ENCODE results near the gene ZNF672. TPM values are rescaled to one million over a fixed set of nuclear protein-coding genes. Genes with fewer than 3 reads are reported as not detected.
A peak's percentile ranks its signal among the peaks of the same experiment; 100 is the strongest.

The ZNF672 gene
- total and polyA plus RNA-seq, 2 experiments from 2014 or later, result 10.5 to 13.8 TPM

DNA sequence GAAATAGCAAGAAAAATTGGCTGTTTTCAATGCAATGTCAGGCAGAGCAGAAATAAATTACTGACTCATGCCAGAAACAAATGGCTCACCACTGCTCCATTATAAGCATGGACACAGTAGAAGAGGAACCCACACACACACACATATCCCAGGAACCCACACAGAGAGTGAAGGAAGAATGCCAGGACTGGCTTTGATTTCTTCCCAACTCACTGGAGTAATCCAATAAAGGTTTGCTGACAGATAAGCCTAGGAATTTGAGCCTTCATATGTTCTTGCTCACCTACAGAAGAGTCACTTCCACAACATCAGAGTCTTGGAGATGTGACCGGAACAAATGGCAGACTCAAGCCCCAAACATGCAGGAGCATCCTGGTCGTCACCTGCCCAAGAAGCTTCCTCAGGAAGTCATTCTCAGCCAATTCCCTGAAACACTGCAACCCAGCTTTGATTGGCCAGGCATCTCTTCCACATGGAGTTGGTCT lies 14.5 kb upstream of the ZNF672 start:
- Histone ChIP-seq H3K27me3 (replicated peaks; ENCODE audit: insufficient read depth) (no peaks in the 10 kb centered on the region), H3K79me2 (ENCODE audit: insufficient read depth) (peaks cover 62% of the 10 kb centered on the region), H3K9ac (peak overlapping the region; percentile 95), H3K9me2 (ENCODE audit: insufficient read depth) (no peaks in the 10 kb centered on the region), H3K4me3 (peak overlapping the region; percentile 80), H3K4me1 (ENCODE audit: insufficient read depth) (peaks cover 73% of the 10 kb centered on the region), H3K4me2 (ENCODE audit: unreplicated experiment) (peak overlapping the region; percentile 95), H3K27ac (peak overlapping the region; percentile 96), H2AFZ (no peak overlapping the region), H3K36me3 (ENCODE audit: low read depth) (peaks cover 7% of the 10 kb centered on the region; the same call in 1 of the 2 replicates), H3K9me3 (ENCODE audit: low read depth) (no peaks in the 10 kb centered on the region), H4K20me1 (ENCODE audit: insufficient read depth) (no peaks in the 10 kb centered on the region), H3F3A (ENCODE audit: insufficient read depth) (peaks cover 58% of the 10 kb centered on the region)
- TF ChIP-seq EZH2phosphoT487 (IDR thresholded peaks at IDR 0.05; ENCODE audit: insufficient read depth, low read depth), result no peak
- TF ChIP-seq EZH2 (IDR thresholded peaks at IDR 0.05; ENCODE audit: insufficient read depth, poor library complexity, severe bottlenecking), result no peak
- peak; percentile 92 for DNase-seq
- 0 to 3% methylated on average over 2 of the region's 2 CpGs for WGBS, 2 experiments (ENCODE audit: low coverage in 1 of 2, low lambda C conversion rate in 2 of 2, missing lambda C conversion rate in 2 of 2)
- in situ Hi-C loops (cut with MboI), result no loop called here

DNA sequence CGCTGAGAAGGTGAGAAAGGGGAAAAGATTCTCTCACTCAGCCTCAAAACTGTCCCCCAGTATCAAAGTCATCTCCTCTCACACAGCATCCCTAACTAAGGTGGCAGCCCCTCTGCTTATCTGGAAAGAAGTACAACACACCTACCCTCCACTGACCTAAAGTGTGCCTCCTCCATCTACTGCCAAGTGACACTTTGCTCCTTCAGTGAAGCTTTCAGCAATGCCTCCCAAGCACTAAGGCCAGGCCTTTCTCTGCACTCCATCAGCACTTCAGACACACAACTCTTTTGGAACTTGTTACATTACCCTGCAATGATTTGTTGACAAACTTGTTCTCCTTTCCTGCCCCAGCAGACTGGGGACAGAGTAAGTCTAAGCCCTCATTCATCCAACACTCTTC lies 13.7 kb upstream of the ZNF672 start:
- Histone ChIP-seq H3K79me2 (ENCODE audit: insufficient read depth) (peaks cover 55% of the 10 kb centered on the region), H3K27ac (peak overlapping the region; percentile 96), H2AFZ (no peak overlapping the region), H3K27me3 (replicated peaks; ENCODE audit: insufficient read depth) (no peaks in the 10 kb centered on the region), H3K9me3 (ENCODE audit: low read depth) (no peaks in the 10 kb centered on the region), H3K4me1 (ENCODE audit: insufficient read depth) (peaks cover 73% of the 10 kb centered on the region), H3K9me2 (ENCODE audit: insufficient read depth) (no peaks in the 10 kb centered on the region), H3K4me2 (ENCODE audit: unreplicated experiment) (peak overlapping the region; percentile 95), H3K4me3 (peak overlapping the region; percentile 80), H3F3A (ENCODE audit: insufficient read depth) (peaks cover 64% of the 10 kb centered on the region), H3K36me3 (ENCODE audit: low read depth) (peaks cover 7% of the 10 kb centered on the region; the same call in 1 of the 2 replicates), H4K20me1 (ENCODE audit: insufficient read depth) (no peaks in the 10 kb centered on the region), H3K9ac (peak overlapping the region; percentile 95)
- in situ Hi-C loops (cut with MboI), result no loop called here
- DNase-seq, result no peak
- WGBS, 2 experiments (ENCODE audit: low coverage in 1 of 2, low lambda C conversion rate in 2 of 2, missing lambda C conversion rate in 2 of 2), result 100% methylated on average over 1 of the region's 1 CpG
- TF ChIP-seq EZH2phosphoT487 (IDR thresholded peaks at IDR 0.05; ENCODE audit: insufficient read depth, low read depth), result no peak
- no peak for TF ChIP-seq EZH2 (IDR thresholded peaks at IDR 0.05; ENCODE audit: insufficient read depth, poor library complexity, severe bottlenecking)

GRCh38 chr1:248824701-248825100 lies 13.3 kb upstream of the ZNF672 start:
- DNase-seq, result no peak
- Histone ChIP-seq H3K27ac (peak overlapping the region; percentile 96), H3K9me3 (ENCODE audit: low read depth) (no peaks in the 10 kb centered on the region), H3K4me2 (ENCODE audit: unreplicated experiment) (peak overlapping the region; percentile 95), H3K9me2 (ENCODE audit: insufficient read depth) (no peaks in the 10 kb centered on the region), H3K27me3 (replicated peaks; ENCODE audit: insufficient read depth) (no peaks in the 10 kb centered on the region), H3F3A (ENCODE audit: insufficient read depth) (peaks cover 66% of the 10 kb centered on the region), H4K20me1 (ENCODE audit: insufficient read depth) (no peaks in the 10 kb centered on the region), H2AFZ (no peak overlapping the region), H3K79me2 (ENCODE audit: insufficient read depth) (peaks cover 51% of the 10 kb centered on the region), H3K36me3 (ENCODE audit: low read depth) (0 out of 2 replicates have a peak, but pooled peaks cover 7% of the 10 kb centered on the region), H3K9ac (peak overlapping the region; percentile 95), H3K4me3 (peak overlapping the region; percentile 80), H3K4me1 (ENCODE audit: insufficient read depth) (peaks cover 73% of the 10 kb centered on the region)
- no peak for TF ChIP-seq EZH2phosphoT487 (IDR thresholded peaks at IDR 0.05; ENCODE audit: insufficient read depth, low read depth)
- WGBS, 2 experiments (ENCODE audit: low coverage in 1 of 2, low lambda C conversion rate in 2 of 2, missing lambda C conversion rate in 2 of 2), result 98 to 100% methylated on average over 3 of the region's 3 CpGs
- in situ Hi-C loops (cut with MboI), result no loop called here

DNA sequence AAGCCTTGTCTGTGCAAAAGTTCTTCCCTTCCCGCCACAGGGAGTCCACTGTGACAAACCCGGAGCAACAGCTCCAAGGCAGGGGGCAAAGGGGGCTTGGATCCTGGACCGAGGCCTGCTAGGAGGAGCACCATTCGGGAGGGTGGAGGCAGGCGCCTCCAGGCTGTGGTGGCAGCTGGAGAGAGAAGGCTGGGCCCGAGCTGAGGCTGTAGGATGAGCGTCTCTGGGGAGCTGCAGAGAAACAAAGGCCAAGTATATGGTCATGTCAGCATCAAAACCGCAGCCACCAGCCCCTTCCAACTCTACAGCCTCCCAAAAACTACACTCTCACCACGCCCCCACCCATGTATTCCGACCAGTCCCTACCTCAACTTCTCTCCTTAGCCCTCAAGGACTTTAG lies 12.9 kb upstream of the ZNF672 start:
- in situ Hi-C loops (cut with MboI), result no loop called here
- Histone ChIP-seq H2AFZ (peak overlapping the region; percentile 87), H3K4me3 (peak overlapping the region; percentile 80), H3K9ac (peak overlapping the region; percentile 95), H3K9me2 (ENCODE audit: insufficient read depth) (no peaks in the 10 kb centered on the region), H3K36me3 (ENCODE audit: low read depth) (0 out of 2 replicates have a peak, but pooled peaks cover 4% of the 10 kb centered on the region), H3K27ac (peak overlapping the region; percentile 96), H4K20me1 (ENCODE audit: insufficient read depth) (no peaks in the 10 kb centered on the region), H3K4me1 (ENCODE audit: insufficient read depth) (peaks cover 68% of the 10 kb centered on the region), H3K4me2 (ENCODE audit: unreplicated experiment) (peak overlapping the region; percentile 95), H3K79me2 (ENCODE audit: insufficient read depth) (peaks cover 46% of the 10 kb centered on the region), H3F3A (ENCODE audit: insufficient read depth) (peaks cover 66% of the 10 kb centered on the region), H3K27me3 (replicated peaks; ENCODE audit: insufficient read depth) (no peaks in the 10 kb centered on the region), H3K9me3 (ENCODE audit: low read depth) (no peaks in the 10 kb centered on the region)
- TF ChIP-seq EZH2phosphoT487 (IDR thresholded peaks at IDR 0.05; ENCODE audit: insufficient read depth, low read depth) (no peak), EZH2 (IDR thresholded peaks at IDR 0.05; ENCODE audit: insufficient read depth, poor library complexity, severe bottlenecking) (no peak)
- 17 to 20% methylated on average over 9 to 10 of the region's 10 CpGs for WGBS, 2 experiments (ENCODE audit: low coverage in 1 of 2, low lambda C conversion rate in 2 of 2, missing lambda C conversion rate in 2 of 2)
- DNase-seq, result peak; percentile 75

Data from GM23248 (cell line).